HepG2 (cell line): ENCODE measurements around the gene USE1. TPM values are rescaled to one million over a fixed set of nuclear protein-coding genes. Genes with fewer than 3 reads are reported as not detected.

Source experiments
- ATAC-seq: fragments of 200-7000 bp; cut with Tn5 transposase; 3 replicates; pipeline ENCODE4 v1.9.1; 2020; ENCODE audit warnings: mild to moderate bottlenecking, moderate library complexity
- BruUV-seq: library from RNA; stranded (reverse); fragments of 400-500 nt; replicated peaks from 2 replicates; lab custom pipeline; 2021; lab: Mats Ljungman, UMichigan
- CTCF ChIA-PET: fragments of 300-600 bp; formaldehyde crosslinking; extraction: SDS; loops from one replicate; lab custom pipeline; 2021; ENCODE audit warnings: low total read pairs, inconsistent platforms, low intra/inter-chr PET ratio; lab: Yijun Ruan, JAX
- POLR2A ChIA-PET: fragments of 350-600 bp; sonication (Branson Sonifier 250); formaldehyde crosslinking; loops from one replicate; lab custom pipeline; 2020; ENCODE audit warnings: antibody characterized with exemption, inconsistent platforms; lab: Yijun Ruan, JAX
- DNase-seq: peaks from one replicate; pipeline ENCODE4 v3.0.0-alpha.2; 2015; ENCODE audit warnings: low spot score
- FAIRE-seq: peaks from 3 replicates; lab custom pipeline; 2011; peaks lifted over from hg19 to GRCh38; lab: Jason Lieb, UNC
- H2AFZ ChIP-seq: one replicate; pipeline ENCODE4 v1.6.1; 2011; ENCODE audit warnings: low read length, inconsistent platforms
- H3K27ac ChIP-seq: fragments of 300-600 bp; 3 replicates; pipeline ENCODE4 v1.8.0; 2011; ENCODE audit warnings: mixed run types, mild to moderate bottlenecking, mixed read lengths, low read length, inconsistent platforms; ENCODE audit not compliant: insufficient read depth; ENCODE audit errors: extremely low read length
- H3K27me3 ChIP-seq, 2 experiments: fragments of 200-600 bp in 1 of 2; 2 replicates in 1 of 2; 3 replicates in 1 of 2; pipeline versions ENCODE4 v1.6.0 to v1.8.0; 2011; ENCODE audit warnings: low read length in 2 of 2, mild to moderate bottlenecking in 2 of 2, moderate library complexity in 2 of 2, inconsistent platforms in 1 of 2; ENCODE audit not compliant: insufficient read depth in 2 of 2, control insufficient read depth in 1 of 2
- H3K36me3 ChIP-seq, 2 experiments: fragments of 200-600 bp in 1 of 2; replicated peaks in 1 of 2; 2 replicates in 1 of 2; 3 replicates in 1 of 2; pipeline versions ENCODE4 v1.5.1 to v1.8.0; 2011; ENCODE audit warnings: low read length in 2 of 2, inconsistent platforms in 1 of 2; ENCODE audit not compliant: insufficient read depth in 2 of 2, control insufficient read depth in 1 of 2
- H3K4me1 ChIP-seq: 2 replicates; pipeline ENCODE4 v1.5.1; 2012; ENCODE audit warnings: low read length, inconsistent platforms; ENCODE audit not compliant: insufficient read depth
- H3K4me2 ChIP-seq: 2 replicates; pipeline ENCODE4 v1.6.0; 2011; ENCODE audit warnings: low read depth, low read length, inconsistent platforms
- H3K4me3 ChIP-seq, 3 experiments: fragments of 200-600 bp in 1 of 3; sonication (generic), shearing (Covaris generic) in 1 of 3; replicated peaks in 1 of 3; 2 replicates each; pipeline ENCODE4 v1.5.1; 2011 to 2016; ENCODE audit warnings: low read length in 3 of 3, inconsistent platforms in 2 of 3, low read depth in 2 of 3, mild to moderate bottlenecking in 2 of 3, control low read depth in 1 of 3, mixed read lengths in 1 of 3; ENCODE audit not compliant: insufficient read depth in 1 of 3
- H3K79me2 ChIP-seq: one replicate; pipeline ENCODE4 v1.6.1; 2011; ENCODE audit warnings: low read length, inconsistent platforms; ENCODE audit not compliant: insufficient read depth
- H3K9ac ChIP-seq: 2 replicates; pipeline ENCODE4 v1.6.0; 2011; ENCODE audit warnings: mild to moderate bottlenecking, low read depth, low read length, inconsistent platforms; ENCODE audit not compliant: insufficient read depth
- H3K9me3 ChIP-seq: 2 replicates; pipeline ENCODE4 v1.5.1; 2012; ENCODE audit warnings: mild to moderate bottlenecking, low read length
- H4K20me1 ChIP-seq: 2 replicates; pipeline ENCODE4 v1.6.0; 2011; ENCODE audit warnings: inconsistent platforms, mild to moderate bottlenecking, low read length, moderate library complexity; ENCODE audit not compliant: insufficient read depth
- SKIL ChIP-seq: sonication (generic); formaldehyde crosslinking; IDR thresholded peaks from 2 replicates; pipeline ENCODE4 v1.8.0; 2022; ENCODE audit warnings: missing genetic modification reagents, mild to moderate bottlenecking, moderate library complexity, borderline replicate concordance
- WGBS: methylation state at CpG from one replicate; pipeline ENCODE4 v1.1.6; 2017; ENCODE audit warnings: low lambda C conversion rate; 5-methylcytosine and 5-hydroxymethylcytosine counted together
- in situ Hi-C: cut with HindIII; loops from 2 replicates; pipeline ENCODE4 v1.10.0; 2017; ENCODE audit warnings: low pct_unique_long_range_greater_than_20kb; ENCODE audit not compliant: extremely low pct_ligation_motif_present
- intact Hi-C: fragments of 100-400 bp; cut with micrococcal nuclease; formaldehyde crosslinking; loops from one replicate; pipeline ENCODE4 v1.10.0; 2022; ENCODE audit not compliant: unreplicated experiment
- polyA plus RNA-seq, 8 experiments: library from polyadenylated mRNA; depleted of rRNA in 3 of 8; stranded (reverse) in 7 of 8; unstranded in 1 of 8; fragments of >200 nt; fragmentation: Illumina TruSeq in 4 of 8; extraction: Trizol in 4 of 8; gene quantifications; 2 replicates each; pipeline versions ENCODE4 v1.2.1 to v1.2.3, GENCODE V29; 2011 to 2016; ENCODE audit warnings: low read depth in 4 of 8, missing spikeins in 1 of 8, mixed read lengths in 1 of 8; ENCODE audit not compliant: insufficient read depth in 1 of 8
- total RNA-seq, 5 experiments: library from RNA; depleted of rRNA; stranded (reverse); fragments of >200 nt; fragmentation: Illumina TruSeq; extraction: Trizol; gene quantifications; 2 replicates each; pipeline ENCODE4 v1.2.3, GENCODE V29; 2016; ENCODE audit warnings: low read depth in 1 of 5
- TF ChIP-seq, protein P1 (sequence below), 2 experiments: fragments of 450-650 bp in 1 of 2; sonication (generic) in 1 of 2; formaldehyde crosslinking in 1 of 2; IDR thresholded peaks; 2 replicates each; pipeline versions ENCODE4 v1.6.1 to v1.8.0; 2016 to 2022; ENCODE audit warnings: antibody characterized with exemption in 1 of 2, mild to moderate bottlenecking in 1 of 2, missing genetic modification reagents in 1 of 2

Gene USE1
- total and polyA plus RNA-seq, 2 of the 13 experiments (the other 11 are each of a cell fraction or from before 2014, with no cell fraction given), result 9.9 to 17.6 TPM

- Histone ChIP-seq H2AFZ (no peak overlapping the region), H3K4me3 (no peak overlapping the region), H3K4me1 (no peaks in the 10 kb centered on the region), H4K20me1 (no peaks in the 10 kb centered on the region), H3K27ac (no peak overlapping the region), H3K36me3 (peaks cover 5 to 47% of the 10 kb centered on the region in 2 experiments; a peak in 4 of 5 replicates), H3K4me2 (no peak overlapping the region), H3K79me2 (no peaks in the 10 kb centered on the region), H3K9me3 (no peaks in the 10 kb centered on the region), H3K27me3 (no peaks in the 10 kb centered on the region), H3K9ac (no peak overlapping the region)
- intact Hi-C loops, result no loop called here
- in situ Hi-C loops, result no loop called here
- ChIA-PET CTCF (no interaction called here), POLR2A (no interaction called here)
- no peak for ATAC-seq
- no peak for TF ChIP-seq SKIL
- TF ChIP-seq, protein P1, sequence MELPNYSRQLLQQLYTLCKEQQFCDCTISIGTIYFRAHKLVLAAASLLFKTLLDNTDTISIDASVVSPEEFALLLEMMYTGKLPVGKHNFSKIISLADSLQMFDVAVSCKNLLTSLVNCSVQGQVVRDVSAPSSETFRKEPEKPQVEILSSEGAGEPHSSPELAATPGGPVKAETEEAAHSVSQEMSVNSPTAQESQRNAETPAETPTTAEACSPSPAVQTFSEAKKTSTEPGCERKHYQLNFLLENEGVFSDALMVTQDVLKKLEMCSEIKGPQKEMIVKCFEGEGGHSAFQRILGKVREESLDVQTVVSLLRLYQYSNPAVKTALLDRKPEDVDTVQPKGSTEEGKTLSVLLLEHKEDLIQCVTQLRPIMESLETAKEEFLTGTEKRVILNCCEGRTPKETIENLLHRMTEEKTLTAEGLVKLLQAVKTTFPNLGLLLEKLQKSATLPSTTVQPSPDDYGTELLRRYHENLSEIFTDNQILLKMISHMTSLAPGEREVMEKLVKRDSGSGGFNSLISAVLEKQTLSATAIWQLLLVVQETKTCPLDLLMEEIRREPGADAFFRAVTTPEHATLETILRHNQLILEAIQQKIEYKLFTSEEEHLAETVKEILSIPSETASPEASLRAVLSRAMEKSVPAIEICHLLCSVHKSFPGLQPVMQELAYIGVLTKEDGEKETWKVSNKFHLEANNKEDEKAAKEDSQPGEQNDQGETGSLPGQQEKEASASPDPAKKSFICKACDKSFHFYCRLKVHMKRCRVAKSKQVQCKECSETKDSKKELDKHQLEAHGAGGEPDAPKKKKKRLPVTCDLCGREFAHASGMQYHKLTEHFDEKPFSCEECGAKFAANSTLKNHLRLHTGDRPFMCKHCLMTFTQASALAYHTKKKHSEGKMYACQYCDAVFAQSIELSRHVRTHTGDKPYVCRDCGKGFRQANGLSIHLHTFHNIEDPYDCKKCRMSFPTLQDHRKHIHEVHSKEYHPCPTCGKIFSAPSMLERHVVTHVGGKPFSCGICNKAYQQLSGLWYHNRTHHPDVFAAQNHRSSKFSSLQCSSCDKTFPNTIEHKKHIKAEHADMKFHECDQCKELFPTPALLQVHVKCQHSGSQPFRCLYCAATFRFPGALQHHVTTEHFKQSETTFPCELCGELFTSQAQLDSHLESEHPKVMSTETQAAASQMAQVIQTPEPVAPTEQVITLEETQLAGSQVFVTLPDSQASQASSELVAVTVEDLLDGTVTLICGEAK (IDR thresholded peaks at IDR 0.05), result peak; percentile 29; the same call in 1 of the 2 replicates
- TF ChIP-seq, protein P1 (CRISPR knock-in tag; IDR thresholded peaks at IDR 0.05), result peak; percentile 86
- 97% methylated on average over 5 of the region's 5 CpGs for WGBS
- DNase-seq, result no peak
- no TSS peak for BruUV-seq
- FAIRE-seq, result no peak
Observed at GRCh38 chr19:17165715-17166114, 49.4 kb upstream of the USE1 start.
